DOHH2 (cell line): ENCODE data around the gene MED25.

Experiments
- CTCF ChIP-seq: fragments of 200-600 bp; sonication (generic); IDR thresholded peaks from one replicate; pipeline ENCODE4 v1.5.1; 2014; ENCODE audit warnings: antibody characterized with exemption, mild to moderate bottlenecking, low read depth, low read length; ENCODE audit not compliant: poor library complexity, severe bottlenecking
- EZH2phosphoT487 ChIP-seq: fragments of 200-600 bp; sonication (generic); IDR thresholded peaks from 2 replicates; pipeline ENCODE4 v1.6.1; 2017; ENCODE audit warnings: borderline replicate concordance, mild to moderate bottlenecking, antibody characterized with exemption, low read length, moderate library complexity, mixed read lengths

- TF ChIP-seq CTCF (no peak), EZH2phosphoT487 (no peak)
Measured at GRCh38 chr19:49800771-49801170, 17.3 kb upstream of the MED25 start.
